Upper lobe of left lung (tissue), 6 donors: Measurements from ENCODE around the gene SCN1B. TPM values are rescaled to one million over a fixed set of nuclear protein-coding genes. Genes with fewer than 3 reads are reported as not detected.
A peak's percentile ranks its signal among the peaks of the same experiment; 100 is the strongest.

Experiments
- ATAC-seq, 2 donors: fragments of 200-7000 bp; cut with Tn5 transposase; one replicate each; pipeline ENCODE4 v1.9.1; 2022; ENCODE audit warnings: mild to moderate bottlenecking in 2 of 2, moderate library complexity in 2 of 2; ENCODE audit not compliant: low FRiP score in 2 of 2
- DNase-seq, 2 donors: peaks; one replicate each; pipeline ENCODE4 v3.0.0-alpha.2; 2019 to 2020
- H3K27ac ChIP-seq, 4 donors: fragments of 200-600 bp; sonication (generic); one replicate each; pipeline ENCODE4 v1.5.1; 2016 to 2019
- H3K27me3 ChIP-seq, 4 donors: fragments of 200-600 bp; sonication (generic); one replicate each; pipeline ENCODE4 v1.5.1; 2017 to 2019
- H3K36me3 ChIP-seq, 4 donors: fragments of 200-600 bp; sonication (generic); one replicate each; pipeline ENCODE4 v1.5.1; 2016 to 2019
- H3K4me1 ChIP-seq, 4 donors: fragments of 200-600 bp; sonication (generic); one replicate each; pipeline ENCODE4 v1.5.1; 2018 to 2019
- H3K4me3 ChIP-seq, 4 donors: fragments of 200-600 bp; sonication (generic); one replicate each; pipeline ENCODE4 v1.5.1; 2017 to 2019; ENCODE audit warnings: mild to moderate bottlenecking in 2 of 4, moderate library complexity in 1 of 4
- H3K9me3 ChIP-seq, 4 donors: fragments of 200-600 bp; sonication (generic); one replicate each; pipeline ENCODE4 v1.5.1; 2018 to 2019
- CTCF ChIP-seq, 6 experiments: fragments of 450-650 bp in 4 of 6; fragments of 200-600 bp in 2 of 6; sonication (generic) in 2 of 6; IDR thresholded peaks; one replicate each; pipeline ENCODE4 v1.5.1; 2016 to 2019; ENCODE audit warnings: antibody characterized with exemption in 6 of 6
- EP300 ChIP-seq, 4 donors: sonication (generic); formaldehyde crosslinking; IDR thresholded peaks; one replicate each; pipeline ENCODE4 v1.5.1; 2017; ENCODE audit warnings: antibody characterized with exemption in 4 of 4, control low read depth in 2 of 4
- POLR2A ChIP-seq, 4 donors: fragments of 450-650 bp; IDR thresholded peaks; one replicate each; pipeline ENCODE4 v1.5.1; 2016 to 2017; ENCODE audit warnings: antibody characterized with exemption in 4 of 4, mild to moderate bottlenecking in 2 of 4
- POLR2AphosphoS5 ChIP-seq, 2 donors: sonication (generic); formaldehyde crosslinking; IDR thresholded peaks; one replicate each; pipeline ENCODE4 v1.5.1; 2017; ENCODE audit warnings: antibody characterized with exemption in 2 of 2
- WGBS, 2 donors: methylation state at CpG; one replicate each; pipeline ENCODE4 v1.1.5; 2017 to 2018; 5-methylcytosine and 5-hydroxymethylcytosine counted together
- total RNA-seq, 6 donors: library from RNA; depleted of rRNA in 4 of 6; stranded (reverse); fragments of >200 nt in 4 of 6; gene quantifications; one replicate each; pipeline versions ENCODE4 v1.1.0 to v1.2.1, GENCODE V29; 2016 to 2021
- donor health status: DM: no; HTN: no; CAD: no; lungs with moderate emphysema.
- donor health status: DM: no; HTN: yes; CAD: no; lungs with severe emphysema.

The SCN1B gene
- total RNA-seq, 6 donors from 2014 or later, result 2.9 to 13.1 (median 6.9) TPM

- peaks cover 0 to 8% (median 5%) of the 10 kb centered on the region in 4 donors for H3K4me1 ChIP-seq
- H3K9me3 ChIP-seq, result no peaks in the 10 kb centered on the region
- H3K36me3 ChIP-seq, result no peaks in the 10 kb centered on the region
- TF ChIP-seq POLR2A (IDR thresholded peaks at IDR 0.05) (no peak), CTCF (IDR thresholded peaks at IDR 0.05) (no peak), EP300 (IDR thresholded peaks at IDR 0.05) (no peak), POLR2AphosphoS5 (IDR thresholded peaks at IDR 0.05) (no peak)
- ATAC-seq, result no peak
- DNase-seq, result no peak
- no peak overlapping the region for H3K27ac ChIP-seq
- no peaks in the 10 kb centered on the region for H3K27me3 ChIP-seq
- WGBS, 2 donors, result 76 to 81% methylated on average over 7 of the region's 7 CpGs
- H3K4me3 ChIP-seq, result no peak overlapping the region
These were observed 32.7 kb downstream of the SCN1B start for GRCh38 chr19:35062942-35063341.

GRCh38 chr19:35063940-35064818 lies 33.9 kb downstream of the SCN1B start:
- H3K4me1 ChIP-seq, result peaks cover 0 to 8% (median 5%) of the 10 kb centered on the region in 4 donors
- no peaks in the 10 kb centered on the region for H3K27me3 ChIP-seq
- TF ChIP-seq POLR2A (IDR thresholded peaks at IDR 0.05) (no peak), POLR2AphosphoS5 (IDR thresholded peaks at IDR 0.05) (no peak), CTCF (IDR thresholded peaks at IDR 0.05) (no peak), EP300 (IDR thresholded peaks at IDR 0.05) (no peak)
- no peaks in the 10 kb centered on the region for H3K9me3 ChIP-seq
- no peak overlapping the region for H3K4me3 ChIP-seq
- no peak for ATAC-seq
- H3K36me3 ChIP-seq, result no peaks in the 10 kb centered on the region
- DNase-seq, result no peak
- 77 to 82% methylated on average over 10 of the region's 10 CpGs for WGBS, 2 donors
- no peak overlapping the region for H3K27ac ChIP-seq

GRCh38 chr19:35065574-35065973 lies 35.3 kb downstream of the SCN1B start:
- Histone ChIP-seq H3K27me3 (no peaks in the 10 kb centered on the region), H3K36me3 (no peaks in the 10 kb centered on the region), H3K27ac (no peak overlapping the region), H3K9me3 (peaks cover 2 to 5% (median 3%) of the 10 kb centered on the region in 4 donors), H3K4me1 (peaks cover 0 to 8% (median 5%) of the 10 kb centered on the region in 4 donors), H3K4me3 (no peak overlapping the region)
- ATAC-seq, result no peak
- 81 to 98% methylated on average over 3 to 7 of the region's 10 CpGs for WGBS, 2 donors
- peak in 1 of 2 donors; percentile 40 for DNase-seq
- TF ChIP-seq POLR2A (IDR thresholded peaks at IDR 0.05) (no peak), CTCF (IDR thresholded peaks at IDR 0.05) (no peak), EP300 (IDR thresholded peaks at IDR 0.05) (no peak), POLR2AphosphoS5 (IDR thresholded peaks at IDR 0.05) (no peak)

- 93 to 94% methylated on average over 14 to 15 of the region's 15 CpGs for WGBS, 2 donors
- Histone ChIP-seq H3K27me3 (no peaks in the 10 kb centered on the region), H3K36me3 (no peaks in the 10 kb centered on the region), H3K9me3 (peaks cover 4 to 7% (median 5%) of the 10 kb centered on the region in 4 donors), H3K4me3 (no peak overlapping the region), H3K4me1 (peaks cover 0 to 8% (median 5%) of the 10 kb centered on the region in 4 donors), H3K27ac (no peak overlapping the region)
- no peak for TF ChIP-seq POLR2A (IDR thresholded peaks at IDR 0.05)
- no peak for TF ChIP-seq POLR2AphosphoS5 (IDR thresholded peaks at IDR 0.05)
- TF ChIP-seq EP300 (IDR thresholded peaks at IDR 0.05), result no peak
- no peak for TF ChIP-seq CTCF (IDR thresholded peaks at IDR 0.05)
- no peak for ATAC-seq
- peak in 1 of 2 donors; percentile 55 for DNase-seq
These were observed 35.9 kb downstream of the SCN1B start for GRCh38 chr19:35066121-35066520.
